ENCODE measurements around the gene DCT.
"Not testable (repeated sequence)": the region's sequence is repeated elsewhere in the genome, so short reads cannot be mapped to it uniquely, and the experiment has no call there.

Gene DCT
- 0 to 0.34 reads per million in 2 donors for total RNA-seq

DNA sequence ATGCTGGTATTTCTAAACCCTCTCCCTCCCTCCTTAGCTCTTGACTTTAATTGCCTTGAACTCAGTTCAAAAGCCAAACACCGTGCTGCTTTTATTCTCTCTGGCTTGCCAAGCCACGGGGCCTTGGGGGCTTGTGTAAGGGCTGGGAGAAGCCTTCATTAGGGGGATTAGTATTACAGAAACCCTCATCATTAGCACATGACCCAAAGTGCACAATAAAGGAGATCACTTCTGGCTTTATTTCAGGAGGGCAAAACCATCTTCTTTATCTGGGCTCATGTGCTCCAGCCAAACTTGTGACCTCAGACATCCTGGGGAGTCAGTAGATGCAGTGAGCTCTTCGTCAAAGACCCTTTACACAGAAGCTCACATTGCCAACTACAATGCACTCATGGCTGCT is at the start of gene DCT:
TSS of gene DCT (minus strand) at position 67 of the 400 bp plus-strand sequence. CDS start 427 bp downstream, outside the sequence.
- no peak for DNase-seq

- not testable (repeated sequence) for DNase-seq
Observed at GRCh38 chr13:94526956-94527355, 47.5 kb upstream of the DCT start.

DNA sequence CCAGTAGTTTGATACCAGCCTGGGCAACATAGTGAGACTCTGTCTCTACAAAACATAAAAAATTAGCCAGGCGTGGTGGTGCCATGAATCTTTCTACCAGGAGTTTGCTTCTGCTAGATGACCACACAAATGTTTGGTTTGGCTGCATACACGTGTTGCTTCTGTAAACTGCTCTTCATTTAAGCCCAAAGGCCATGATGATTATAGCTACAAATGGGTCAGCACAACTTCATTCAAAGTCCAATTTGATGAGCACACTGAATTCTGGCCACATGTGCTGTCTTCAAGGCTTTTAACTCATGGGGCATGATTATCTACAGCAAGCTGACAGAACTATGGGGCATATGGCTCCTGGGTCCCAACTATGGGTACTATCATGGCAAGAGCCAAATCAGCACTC is 46.3 kb upstream of the DCT start:
- no peak for DNase-seq

DNA sequence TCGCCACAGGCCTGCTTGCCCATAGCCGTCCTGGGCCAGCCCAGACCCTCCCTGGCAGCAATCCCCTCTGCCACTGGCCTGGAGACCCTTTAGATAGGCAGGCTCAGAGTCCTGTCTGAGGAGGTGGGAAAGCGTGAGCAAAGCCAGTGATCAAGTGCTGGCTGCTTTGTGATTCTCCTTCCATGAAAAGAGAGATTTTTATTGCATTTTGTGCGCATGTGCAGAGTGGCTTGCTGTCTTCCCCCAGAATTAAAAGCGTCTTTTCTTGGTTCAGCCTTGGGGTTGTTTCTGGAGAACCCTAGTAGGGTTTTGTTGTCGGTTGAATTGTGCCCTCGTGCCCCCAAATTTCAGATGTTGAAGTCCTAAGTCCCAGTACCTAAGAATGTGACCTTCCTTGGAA is 44.9 kb upstream of the DCT start:
- no peak for DNase-seq

- no peak for DNase-seq
Observed at GRCh38 chr13:94520001-94520400, 40.5 kb upstream of the DCT start.

DNA sequence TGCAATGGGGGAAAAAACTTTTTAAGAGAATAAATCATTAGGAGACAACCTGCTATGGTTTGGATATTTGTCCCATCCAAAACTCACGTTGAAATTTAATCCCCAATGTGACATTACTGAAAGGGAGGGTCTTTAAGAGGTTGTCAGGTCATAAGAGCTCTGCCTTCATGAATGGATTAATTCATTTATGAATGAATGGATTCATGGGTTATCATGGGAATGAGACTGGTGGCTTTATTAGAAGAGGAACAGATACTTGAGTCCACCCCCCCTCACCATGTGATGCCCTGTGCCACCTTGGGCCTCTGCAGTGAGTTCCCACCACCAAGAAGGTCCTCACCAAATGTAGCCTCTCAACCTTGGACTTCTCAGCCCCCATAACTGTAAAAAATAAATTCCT is 37.0 kb upstream of the DCT start:
- DNase-seq = no peak

DNA sequence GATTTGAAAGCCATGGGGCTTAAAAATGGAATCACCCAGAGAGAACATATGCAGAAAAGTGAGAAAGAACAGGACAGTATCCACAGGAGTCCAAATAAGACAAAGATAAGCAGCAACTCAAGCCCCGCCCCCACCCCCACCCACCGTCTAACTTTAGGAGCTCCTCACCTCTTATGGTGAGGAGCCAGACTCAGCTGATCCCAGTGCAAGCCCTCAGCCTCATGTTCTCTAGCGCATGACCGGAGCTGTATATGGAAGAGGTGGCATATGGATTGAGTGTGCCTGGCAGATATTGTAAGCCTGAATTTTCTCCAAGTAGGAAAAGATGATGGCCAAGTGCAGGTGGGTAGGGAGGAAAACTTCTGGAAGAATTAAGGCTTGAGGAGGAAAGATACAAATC is 36.4 kb upstream of the DCT start:
- DNase-seq = no peak

DNA sequence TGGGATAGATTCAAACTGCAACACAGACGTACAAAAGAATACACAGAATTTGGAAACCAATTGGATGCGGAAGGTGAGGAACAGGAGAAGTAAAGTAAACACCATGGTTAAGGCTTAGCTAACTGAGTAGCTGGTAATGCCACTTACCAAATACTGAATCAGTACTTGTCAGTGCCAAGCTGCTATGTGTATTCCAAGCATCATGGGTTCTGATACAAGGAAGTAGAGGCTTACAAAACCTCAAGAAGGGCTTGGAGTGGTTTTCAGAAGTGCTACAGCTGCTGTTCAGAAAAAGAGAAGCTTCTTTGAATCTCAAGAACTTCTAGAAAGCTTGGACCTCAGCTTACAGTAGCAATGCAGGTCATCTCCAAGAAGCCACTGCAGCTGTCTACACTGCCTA is 35.9 kb upstream of the DCT start:
- DNase-seq = no peak

DNA sequence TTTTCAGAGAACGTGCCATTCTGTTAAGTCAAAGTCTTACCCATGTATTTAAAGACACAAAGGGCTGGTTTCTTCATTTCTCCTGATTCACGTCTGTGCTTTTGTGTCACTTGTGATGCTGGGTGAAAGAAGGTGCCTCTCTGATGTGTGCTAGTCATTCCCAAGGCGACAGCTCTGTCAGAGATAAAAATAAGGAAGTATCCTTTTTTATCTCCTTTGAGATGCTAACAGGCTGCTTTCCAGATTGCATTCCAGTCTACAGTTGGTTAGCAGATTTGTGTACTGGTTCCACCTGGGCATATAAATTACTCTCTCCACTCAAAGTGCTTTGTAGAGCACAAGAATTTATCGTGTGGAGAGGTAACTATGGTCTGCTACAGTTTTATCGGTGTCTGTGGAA is 33.5 kb upstream of the DCT start:
- DNase-seq = no peak

- no peak for DNase-seq
Observed at GRCh38 chr13:94505730-94506129, 26.2 kb upstream of the DCT start.

- DNase-seq = no peak
Observed at GRCh38 chr13:94503851-94504250, 24.4 kb upstream of the DCT start.

GRCh38 chr13:94498831-94499230 is 19.3 kb upstream of the DCT start:
- not testable (repeated sequence) for DNase-seq

DNA sequence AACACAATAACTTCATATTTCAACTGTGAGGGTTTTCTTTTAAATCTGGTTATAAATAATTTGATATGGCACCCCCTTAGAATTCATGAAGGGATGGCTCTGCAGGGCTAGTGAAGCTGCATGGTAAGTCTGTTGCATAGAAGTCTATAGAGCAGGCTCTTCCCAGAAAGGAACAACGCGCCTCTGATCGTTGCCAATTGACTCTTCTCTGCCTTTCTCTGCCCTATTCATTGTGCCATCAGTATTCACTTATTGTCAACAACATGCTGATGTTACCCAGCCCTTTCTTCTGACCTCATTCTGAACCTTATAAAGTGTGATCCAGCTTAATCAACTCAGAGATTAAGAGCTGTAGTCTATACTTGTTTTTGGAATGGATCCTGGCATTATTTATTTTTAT is 16.3 kb upstream of the DCT start:
- DNase-seq = no peak

DNA sequence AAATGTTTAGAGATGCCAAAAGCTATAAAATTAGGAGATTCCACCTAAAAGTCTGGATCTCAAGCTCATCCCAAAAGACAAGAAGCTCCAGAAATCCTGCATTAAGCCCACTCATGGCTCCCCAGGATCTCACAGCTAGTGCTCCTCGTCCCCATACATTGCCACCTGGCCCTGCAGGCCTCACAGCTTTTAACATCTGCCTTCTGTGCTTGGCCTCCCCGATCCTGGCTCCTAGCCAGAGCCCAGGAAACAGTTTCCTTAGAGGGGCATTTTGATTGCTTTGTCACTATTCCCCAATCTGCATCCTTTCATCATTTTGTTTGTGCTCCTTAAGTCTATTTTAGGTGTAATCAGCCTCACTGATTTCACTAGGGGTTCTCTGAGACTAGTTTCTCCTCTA is 14.5 kb upstream of the DCT start:
- no peak for DNase-seq

DNA sequence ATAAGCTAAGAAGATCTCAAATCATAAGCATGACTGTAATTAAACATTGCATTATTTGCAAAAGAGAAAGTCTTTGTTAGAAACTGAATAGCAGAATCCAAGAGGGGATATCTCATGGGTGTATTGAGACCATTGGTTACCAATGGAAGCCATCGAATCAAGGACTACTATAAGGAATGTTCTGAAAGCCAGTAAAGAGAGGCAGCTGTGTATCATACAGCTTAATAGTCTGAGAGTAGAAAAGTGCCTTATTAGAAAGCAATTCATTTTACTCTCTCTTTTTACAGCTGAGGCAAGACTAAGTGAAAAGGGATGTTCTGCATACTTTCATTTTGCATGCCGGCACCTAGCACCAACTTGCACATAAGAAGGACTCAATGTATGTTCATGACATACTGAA is 7.6 kb upstream of the DCT start:
- DNase-seq = no peak

DNA sequence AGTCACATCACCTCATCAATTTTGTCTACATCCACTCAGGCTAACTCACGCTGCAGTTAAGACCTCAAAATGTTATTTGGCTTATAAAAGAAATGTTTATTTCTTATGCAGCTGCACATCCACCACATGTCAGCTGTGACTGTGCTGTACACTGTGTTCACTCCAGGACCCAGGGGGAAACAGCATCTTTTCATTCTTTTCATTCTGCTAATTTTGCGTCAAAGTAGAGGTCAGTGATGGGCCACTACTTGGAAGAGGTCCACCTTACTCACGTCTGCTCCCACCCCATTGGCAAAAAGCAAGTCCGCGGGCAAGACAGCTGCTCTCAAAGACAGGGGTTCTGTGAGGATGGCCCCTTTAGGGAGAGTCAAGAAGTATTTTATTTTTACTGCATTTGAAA is 4.5 kb upstream of the DCT start:
- no peak for DNase-seq

DNA sequence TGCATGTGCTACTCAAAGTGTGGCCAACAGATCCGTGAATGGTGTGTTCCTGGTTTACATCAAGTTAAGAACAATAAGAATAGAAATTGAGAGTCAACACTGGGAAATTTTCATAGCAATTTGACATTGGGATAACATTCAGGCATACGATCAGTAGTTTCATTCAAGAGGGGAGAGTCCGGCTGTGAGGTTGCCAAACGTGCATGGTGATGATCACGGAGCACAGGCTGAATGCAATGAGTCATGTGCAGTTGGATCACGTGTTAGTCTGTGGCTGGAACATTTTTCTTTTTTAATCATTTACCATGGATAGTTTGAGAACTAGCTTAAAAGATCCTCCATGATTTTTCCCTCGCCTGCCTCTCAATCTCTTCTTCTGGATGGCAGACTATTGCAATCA is 2.5 kb upstream of the DCT start:
- no peak for DNase-seq

- DNase-seq = no peak
Observed at GRCh38 chr13:94480672-94481145, 1.2 kb upstream of the DCT start.

DNA sequence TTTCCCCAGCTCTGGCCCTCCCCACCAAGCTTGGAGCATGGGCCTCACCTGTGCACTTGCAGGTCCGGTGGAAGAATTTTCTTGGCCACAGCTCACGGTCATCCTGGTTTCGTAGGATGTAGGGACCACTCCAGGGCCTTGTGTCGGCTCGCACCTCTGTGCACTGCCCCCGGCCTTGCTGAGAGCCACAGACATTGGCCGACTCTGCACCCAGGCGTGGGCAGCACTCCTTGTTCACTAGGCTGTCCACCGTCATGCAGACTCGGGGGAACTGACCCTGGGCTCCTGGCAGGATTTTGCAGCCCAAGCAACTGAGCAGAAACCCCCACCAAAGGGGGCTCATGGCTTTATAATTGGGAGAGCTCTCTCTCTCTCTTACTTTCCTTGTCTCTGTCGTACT is 569 bp downstream of the DCT start:
- no peak for DNase-seq

- no peak for DNase-seq
Observed at GRCh38 chr13:94470126-94470525, 9.4 kb downstream of the DCT start.

DNA sequence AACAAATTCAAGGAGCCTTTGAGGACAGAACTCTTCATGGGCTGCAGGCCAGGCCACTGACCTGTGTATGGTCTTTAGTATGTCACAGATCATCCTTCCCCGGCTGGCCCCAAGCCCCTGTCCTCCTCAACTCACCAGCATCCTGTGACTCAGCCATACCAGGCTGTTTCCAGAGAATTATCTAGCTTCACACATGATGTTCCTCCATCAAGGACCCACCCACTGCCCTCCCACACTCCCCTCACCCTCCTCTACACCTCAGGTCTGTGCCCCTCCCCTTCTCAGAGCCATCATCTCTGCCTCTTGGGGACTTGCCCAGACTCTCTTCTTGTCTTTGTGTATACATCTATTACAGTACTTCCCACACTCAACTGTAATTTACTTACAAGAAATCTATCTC is 14.7 kb downstream of the DCT start:
- no peak for DNase-seq

DNA sequence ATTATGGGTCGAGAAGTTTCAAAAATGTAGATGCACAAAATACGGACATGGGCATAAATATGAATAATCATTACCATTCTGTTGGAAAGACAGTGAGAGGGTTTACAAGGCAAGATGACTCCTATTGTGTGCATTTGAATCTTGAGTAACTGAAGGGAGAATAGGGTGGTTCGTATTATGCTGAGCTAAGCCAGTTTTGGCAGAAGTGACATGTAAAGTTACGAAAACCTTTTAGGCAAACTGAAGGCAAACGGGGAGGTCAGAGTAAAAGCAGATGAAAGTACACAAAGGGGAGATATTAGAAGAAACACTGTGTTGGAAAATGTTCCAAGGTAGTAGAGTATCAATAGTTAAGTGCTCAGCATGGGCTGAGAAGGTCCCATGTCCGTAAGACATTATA is 16.8 kb downstream of the DCT start:
- DNase-seq = no peak

DNA sequence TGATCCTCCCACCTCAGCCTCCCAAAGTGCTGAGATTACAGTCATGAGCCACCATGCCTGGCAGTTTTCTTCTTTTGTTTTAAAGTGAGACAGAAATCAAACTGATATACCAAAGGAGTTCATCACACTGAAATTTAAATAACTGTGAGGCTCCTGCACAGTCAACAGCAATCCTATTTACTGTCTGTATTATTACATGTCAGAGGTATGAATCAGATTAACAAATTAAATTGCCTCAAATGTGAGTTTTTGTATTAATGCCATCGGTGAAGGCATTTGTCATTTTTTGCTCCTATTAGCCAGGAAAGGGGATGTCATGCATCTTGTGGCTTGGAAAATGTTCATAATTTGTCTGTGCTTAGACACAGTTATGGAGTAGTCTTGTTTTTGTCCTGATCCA is 20.4 kb downstream of the DCT start:
- DNase-seq = no peak

DNA sequence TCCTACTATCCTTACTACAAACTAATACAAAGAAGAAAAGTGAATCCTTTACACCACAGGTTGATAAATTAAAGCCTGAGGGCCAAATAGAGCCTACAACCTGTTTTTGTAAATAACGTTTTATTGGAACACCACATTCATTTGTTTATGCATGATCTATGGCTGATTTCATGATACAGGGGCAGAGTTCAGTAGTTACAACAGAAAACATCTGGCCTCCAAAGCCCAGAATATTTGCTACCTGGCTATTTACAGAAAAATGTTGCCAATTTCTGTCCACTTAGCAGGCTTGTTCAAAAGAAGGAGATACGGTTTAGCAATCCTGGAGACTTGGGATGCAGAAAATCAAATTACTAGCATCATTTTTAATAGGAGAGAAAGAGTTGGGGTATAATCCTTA is 24.1 kb downstream of the DCT start:
- no peak for DNase-seq

- DNase-seq = no peak
Observed at GRCh38 chr13:94454906-94455305, 24.6 kb downstream of the DCT start.

- no peak for DNase-seq
Observed at GRCh38 chr13:94454334-94454733, 25.1 kb downstream of the DCT start.

Measured in T-helper 2 cell (primary cell).